Omental fat pad (tissue), 4 donors: Measurements from ENCODE around the gene CDC73. TPM values are rescaled to one million over a fixed set of nuclear protein-coding genes. Genes with fewer than 3 reads are reported as not detected.

ENCODE experiments used
- ATAC-seq: fragments of 150-250 bp; one replicate; pipeline ENCODE4 v1.9.1; 2016; ENCODE audit warnings: mild to moderate bottlenecking, moderate library complexity; ENCODE audit not compliant: low FRiP score
- DNase-seq: peaks from one replicate; pipeline ENCODE4 v3.0.0-alpha.2; 2019; ENCODE audit warnings: low spot score
- CTCF ChIP-seq, 3 donors: fragments of 450-650 bp; IDR thresholded peaks; one replicate each; pipeline ENCODE4 v1.5.1; 2016 to 2017; ENCODE audit warnings: antibody characterized with exemption in 3 of 3, mild to moderate bottlenecking in 3 of 3, moderate library complexity in 2 of 3
- small RNA-seq: library from RNA; depleted of rRNA; stranded (forward); fragments of <200 nt; gene quantifications from one replicate; pipeline ENCODE3, GENCODE V24; 2016
- total RNA-seq, 4 donors: library from RNA; depleted of rRNA; stranded (reverse); fragments of >200 nt; gene quantifications; one replicate each; pipeline ENCODE4 v1.1.0, GENCODE V29; 2016

Gene CDC73
- total RNA-seq, 4 donors from 2014 or later = 34.0 to 50.2 (median 39.7) TPM

GRCh38 chr1:193301746-193302145, 179.9 kb downstream of the CDC73 start:
- no peak for TF ChIP-seq CTCF (IDR thresholded peaks at IDR 0.05)
- ATAC-seq (no peak), DNase-seq (no peak)

- no peak for ATAC-seq
- no peak for DNase-seq
- TF ChIP-seq CTCF (IDR thresholded peaks at IDR 0.05) = no peak
These were observed 182.0 kb downstream of the CDC73 start for GRCh38 chr1:193303849-193304248.

Small RNAs within 50 kb of the gene (small RNA-seq; reads per million reads assigned to genes)
- not detected for gene MIR1278

Other genes with a start within 250 kb of the CDC73 start
- gene UCHL5, start 62.7 kb upstream of the CDC73 start, total RNA-seq = 10 to 100 TPM; 19.4 to 59.6 (median 26.3) TPM
- gene RO60, start 62.4 kb upstream of the CDC73 start, total RNA-seq = 100 to 1,000 TPM in 1 of 4 donors, 10 to 100 TPM in 3; 64.5 to 119 (median 67.9) TPM
- gene GLRX2, start 16.6 kb upstream of the CDC73 start, total RNA-seq = 10 to 100 TPM in 1 of 4 donors, 1 to 10 TPM in 3; 6.1 to 12.6 (median 8.7) TPM
- gene B3GALT2, start 64.6 kb downstream of the CDC73 start, total RNA-seq = 1 to 10 TPM in 2 of 4 donors, under 1 TPM in 2; 0.25 to 1.3 (median 0.74) TPM